IMR-90 (cell line): ENCODE measurements around the gene PEX11G. TPM values are rescaled to one million over a fixed set of nuclear protein-coding genes. Genes with fewer than 3 reads are reported as not detected.

Experiments used
- ATAC-seq: fragments of 200-7000 bp; cut with Tn5 transposase; 2 replicates; pipeline ENCODE4 v1.9.1; 2020; ENCODE audit warnings: low read depth, mild to moderate bottlenecking, moderate library complexity
- BruUV-seq: library from RNA; stranded (reverse); fragments of 400-500 nt; replicated peaks from 2 replicates; lab custom pipeline; 2021; lab: Mats Ljungman, UMichigan
- CTCF ChIA-PET: fragments of 300-600 bp; formaldehyde crosslinking; extraction: SDS; loops from one replicate; lab custom pipeline; 2021; ENCODE audit warnings: antibody characterized with exemption; lab: Yijun Ruan, JAX
- POLR2A ChIA-PET: fragments of 300-600 bp; sonication (Branson Sonifier 250); formaldehyde crosslinking; loops from one replicate; lab custom pipeline; 2022; ENCODE audit warnings: antibody characterized with exemption; ENCODE audit not compliant: unreplicated experiment; lab: Charles Lee
- DNase-seq: peaks from one replicate; pipeline ENCODE4 v3.0.0; 2013
- H2AFZ ChIP-seq: replicated peaks from 2 replicates; pipeline ENCODE3; 2013; ENCODE audit warnings: low read length, mild to moderate bottlenecking; ENCODE audit not compliant: poor library complexity
- H2AK5ac ChIP-seq: 2 replicates; pipeline ENCODE4 v1.6.1; 2013; ENCODE audit warnings: low read depth, low read length, inconsistent platforms
- H2AK9ac ChIP-seq: replicated peaks from 2 replicates; pipeline ENCODE3; 2013; ENCODE audit warnings: mild to moderate bottlenecking, low read depth, low read length, moderate library complexity; ENCODE audit not compliant: poor library complexity
- H2BK120ac ChIP-seq: 2 replicates; pipeline ENCODE4 v1.6.1; 2013; ENCODE audit warnings: low read depth, low read length, inconsistent platforms
- H2BK15ac ChIP-seq: 3 replicates; pipeline ENCODE4 v1.6.1; 2013; ENCODE audit warnings: low read depth, low read length, inconsistent platforms
- H2BK20ac ChIP-seq: 2 replicates; pipeline ENCODE4 v1.6.1; 2013; ENCODE audit warnings: low read depth, mild to moderate bottlenecking, inconsistent platforms, low read length, moderate library complexity
- H2BK5ac ChIP-seq: 2 replicates; pipeline ENCODE4 v1.6.1; 2013; ENCODE audit warnings: mild to moderate bottlenecking, low read depth, low read length, inconsistent platforms; ENCODE audit not compliant: poor library complexity, severe bottlenecking
- H3K14ac ChIP-seq: replicated peaks from 2 replicates; pipeline ENCODE4 v1.6.1; 2013; ENCODE audit warnings: low read depth, low read length, inconsistent platforms
- H3K18ac ChIP-seq: 2 replicates; pipeline ENCODE4 v1.6.1; 2013; ENCODE audit warnings: low read depth, low read length, control low read depth
- H3K23ac ChIP-seq: 2 replicates; pipeline ENCODE4 v1.6.1; 2013; ENCODE audit warnings: low read depth, low read length, inconsistent platforms
- H3K27ac ChIP-seq: 2 replicates; pipeline ENCODE4 v1.5.1; 2013; ENCODE audit warnings: mild to moderate bottlenecking, control low read depth, low read length; ENCODE audit not compliant: insufficient read depth
- H3K27me3 ChIP-seq: 2 replicates; pipeline ENCODE4 v1.6.1; 2013; ENCODE audit warnings: low read length; ENCODE audit not compliant: control insufficient read depth, insufficient read depth
- H3K36me3 ChIP-seq: 2 replicates; pipeline ENCODE4 v1.6.1; 2013; ENCODE audit warnings: low read length, mixed read lengths; ENCODE audit not compliant: control insufficient read depth, insufficient read depth
- H3K4ac ChIP-seq: 2 replicates; pipeline ENCODE4 v1.6.1; 2013; ENCODE audit warnings: low read depth, low read length, inconsistent platforms
- H3K4me1 ChIP-seq: 2 replicates; pipeline ENCODE4 v1.6.1; 2013; ENCODE audit warnings: low read length, mixed read lengths; ENCODE audit not compliant: control insufficient read depth, insufficient read depth
- H3K4me2 ChIP-seq: 2 replicates; pipeline ENCODE4 v1.6.1; 2013; ENCODE audit warnings: low read depth, mild to moderate bottlenecking, control low read depth, low read length, moderate library complexity
- H3K4me3 ChIP-seq: 2 replicates; pipeline ENCODE4 v1.5.1; 2013; ENCODE audit warnings: low read depth, mild to moderate bottlenecking, control low read depth, low read length, moderate library complexity; ENCODE audit not compliant: insufficient read depth
- H3K56ac ChIP-seq: 2 replicates; pipeline ENCODE4 v1.6.1; 2013; ENCODE audit warnings: low read length, inconsistent platforms; ENCODE audit not compliant: insufficient read depth; ENCODE audit errors: extremely low read depth
- H3K79me1 ChIP-seq, 2 experiments: 2 replicates each; pipeline ENCODE4 v1.6.1; 2013; ENCODE audit warnings: low read length in 2 of 2, inconsistent platforms in 1 of 2, low read depth in 1 of 2
- H3K9ac ChIP-seq: 2 replicates; pipeline ENCODE4 v1.6.1; 2013; ENCODE audit warnings: low read depth, low read length, control low read depth
- H3K9me1 ChIP-seq: 2 replicates; pipeline ENCODE4 v1.6.1; 2013; ENCODE audit warnings: low read length, inconsistent platforms; ENCODE audit not compliant: insufficient read depth
- H3K9me3 ChIP-seq: 2 replicates; pipeline ENCODE4 v1.6.1; 2013; ENCODE audit warnings: low read length; ENCODE audit not compliant: control insufficient read depth, insufficient read depth
- H4K20me1 ChIP-seq: 2 replicates; pipeline ENCODE4 v1.6.1; 2013; ENCODE audit warnings: low read length, inconsistent platforms; ENCODE audit not compliant: insufficient read depth
- H4K5ac ChIP-seq: 2 replicates; pipeline ENCODE4 v1.6.1; 2013; ENCODE audit warnings: mild to moderate bottlenecking, low read depth, low read length, control low read depth
- H4K8ac ChIP-seq, 2 experiments: 2 replicates each; pipeline ENCODE4 v1.6.1; 2013; ENCODE audit warnings: low read depth in 2 of 2, low read length in 2 of 2, control low read depth in 1 of 2, inconsistent platforms in 1 of 2
- H4K91ac ChIP-seq: 2 replicates; pipeline ENCODE4 v1.6.1; 2013; ENCODE audit warnings: low read depth, low read length, inconsistent platforms; ENCODE audit not compliant: insufficient read depth
- BHLHE40 ChIP-seq: fragments of 150-350 bp; IDR thresholded peaks from 2 replicates; pipeline ENCODE4 v1.6.1; 2016; ENCODE audit warnings: mild to moderate bottlenecking, low read depth, low read length
- CEBPB ChIP-seq: IDR thresholded peaks from 2 replicates; pipeline ENCODE4 v1.6.1; 2012; ENCODE audit warnings: low read depth, low read length, improper control_type of control experiment
- MXI1 ChIP-seq: IDR thresholded peaks from 2 replicates; pipeline ENCODE4 v1.6.1; 2012; ENCODE audit warnings: low read depth, mild to moderate bottlenecking, low read length, moderate library complexity, borderline replicate concordance
- NFE2L2 ChIP-seq: fragments of 150-350 bp; IDR thresholded peaks from 2 replicates; pipeline ENCODE4 v1.6.1; 2016; ENCODE audit warnings: low read depth, mild to moderate bottlenecking, low read length
- POLR2A ChIP-seq: IDR thresholded peaks from 2 replicates; pipeline ENCODE4 v1.6.1; 2012; ENCODE audit warnings: mild to moderate bottlenecking, low read depth, low read length
- RAD21 ChIP-seq: IDR thresholded peaks from 2 replicates; pipeline ENCODE4 v1.6.1; 2012; ENCODE audit warnings: low read length, improper control_type of control experiment
- RCOR1 ChIP-seq: IDR thresholded peaks from 2 replicates; pipeline ENCODE4 v1.6.1; 2012; ENCODE audit warnings: mild to moderate bottlenecking, low read length, improper control_type of control experiment; ENCODE audit not compliant: insufficient replicate concordance
- RFX5 ChIP-seq: IDR thresholded peaks from 2 replicates; pipeline ENCODE4 v1.8.0; 2012; ENCODE audit warnings: low read depth, mild to moderate bottlenecking, low read length, moderate library complexity
- WGBS, 2 experiments: methylation state at CpG; one replicate each; pipeline versions ENCODE4 v1.1.5 to v1.1.7; 2013; ENCODE audit warnings: missing lambda C conversion rate in 2 of 2; ENCODE audit not compliant: insufficient read length in 1 of 2; ENCODE audit errors: extremely low coverage in 2 of 2; 5-methylcytosine and 5-hydroxymethylcytosine counted together
- dilution Hi-C: fragments of 300-500 bp; cut with HindIII; formaldehyde crosslinking; loops from one replicate; pipeline ENCODE4 v1.14.3; 2018; ENCODE audit warnings: low sequenced_read_pairs; ENCODE audit not compliant: unreplicated experiment
- in situ Hi-C: fragments of 300-500 bp; cut with MboI; formaldehyde crosslinking; loops from 3 replicates; pipeline ENCODE4 v1.14.3; 2019; ENCODE audit warnings: low sequenced_read_pairs, inconsistent platforms, mixed read lengths
- intact Hi-C: fragments of 100-400 bp; cut with micrococcal nuclease; formaldehyde crosslinking; loops from 2 replicates; pipeline ENCODE4 v1.10.0; 2022
- polyA plus RNA-seq, 3 experiments: library from polyadenylated mRNA; depleted of rRNA; stranded (reverse); fragments of >200 nt; gene quantifications; 2 replicates each; pipeline ENCODE4 v1.2.3, GENCODE V29; 2012; ENCODE audit warnings: low replicate concordance in 1 of 3
- total RNA-seq: library from RNA; depleted of rRNA; stranded (reverse); fragments of >200 nt; gene quantifications from 2 replicates; pipeline ENCODE4 v1.2.3, GENCODE V29; 2012
- TF ChIP-seq, protein P1 (sequence below): fragments of 150-350 bp; IDR thresholded peaks from 2 replicates; pipeline ENCODE4 v1.6.1; 2017; ENCODE audit warnings: mild to moderate bottlenecking, antibody characterized with exemption, low read length, low read depth
- TF ChIP-seq, protein P2 (sequence below): conservative IDR thresholded peaks from 2 replicates; pipeline ENCODE4 v1.5.1; 2012; ENCODE audit warnings: mild to moderate bottlenecking, low read depth, low read length, improper control_type of control experiment

The PEX11G gene
- total and polyA plus RNA-seq, 2 of the 4 experiments (the other 2 are of a cell fraction): 0.72 to 1.7 TPM

GRCh38 chr19:7533281-7533885, 44.5 kb upstream of the PEX11G start:
- peaks cover 10% of the 10 kb centered on the region for H3K4me1 ChIP-seq
- peak overlapping the region; percentile 71 for H3K23ac ChIP-seq
- dilution Hi-C loops: no loop called here
- no peak overlapping the region for H2BK20ac ChIP-seq
- H2BK15ac ChIP-seq: no peak overlapping the region; the same call in 2 of the 3 replicates
- peak overlapping the region; percentile 95 for H3K27ac ChIP-seq
- ATAC-seq (no peak), DNase-seq (peak; percentile 28)
- H3K18ac ChIP-seq: peak overlapping the region; percentile 59; the same call in 1 of the 2 replicates
- H3K27me3 ChIP-seq: no peaks in the 10 kb centered on the region
- H3K36me3 ChIP-seq: peaks cover 9% of the 10 kb centered on the region
- H2BK5ac ChIP-seq: peak overlapping the region; percentile 89
- H3K56ac ChIP-seq: peak overlapping the region; percentile 65; the same call in 1 of the 2 replicates
- H2AK9ac ChIP-seq: peak overlapping the region; percentile 95
- in situ Hi-C loops: no loop called here
- peak overlapping the region; percentile 89 to 97 for H4K8ac ChIP-seq
- peak overlapping the region; percentile 72 for H4K91ac ChIP-seq
- H3K9me3 ChIP-seq: no peaks in the 10 kb centered on the region
- no TSS peak for BruUV-seq
- TF ChIP-seq RCOR1 (no peak), RAD21 (no peak), MXI1 (no peak), NFE2L2 (no peak), CEBPB (no peak), RFX5 (no peak), BHLHE40 (no peak), POLR2A (no peak)
- TF ChIP-seq, protein P1, sequence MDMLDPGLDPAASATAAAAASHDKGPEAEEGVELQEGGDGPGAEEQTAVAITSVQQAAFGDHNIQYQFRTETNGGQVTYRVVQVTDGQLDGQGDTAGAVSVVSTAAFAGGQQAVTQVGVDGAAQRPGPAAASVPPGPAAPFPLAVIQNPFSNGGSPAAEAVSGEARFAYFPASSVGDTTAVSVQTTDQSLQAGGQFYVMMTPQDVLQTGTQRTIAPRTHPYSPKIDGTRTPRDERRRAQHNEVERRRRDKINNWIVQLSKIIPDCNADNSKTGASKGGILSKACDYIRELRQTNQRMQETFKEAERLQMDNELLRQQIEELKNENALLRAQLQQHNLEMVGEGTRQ: no peak
- TF ChIP-seq, protein P2, sequence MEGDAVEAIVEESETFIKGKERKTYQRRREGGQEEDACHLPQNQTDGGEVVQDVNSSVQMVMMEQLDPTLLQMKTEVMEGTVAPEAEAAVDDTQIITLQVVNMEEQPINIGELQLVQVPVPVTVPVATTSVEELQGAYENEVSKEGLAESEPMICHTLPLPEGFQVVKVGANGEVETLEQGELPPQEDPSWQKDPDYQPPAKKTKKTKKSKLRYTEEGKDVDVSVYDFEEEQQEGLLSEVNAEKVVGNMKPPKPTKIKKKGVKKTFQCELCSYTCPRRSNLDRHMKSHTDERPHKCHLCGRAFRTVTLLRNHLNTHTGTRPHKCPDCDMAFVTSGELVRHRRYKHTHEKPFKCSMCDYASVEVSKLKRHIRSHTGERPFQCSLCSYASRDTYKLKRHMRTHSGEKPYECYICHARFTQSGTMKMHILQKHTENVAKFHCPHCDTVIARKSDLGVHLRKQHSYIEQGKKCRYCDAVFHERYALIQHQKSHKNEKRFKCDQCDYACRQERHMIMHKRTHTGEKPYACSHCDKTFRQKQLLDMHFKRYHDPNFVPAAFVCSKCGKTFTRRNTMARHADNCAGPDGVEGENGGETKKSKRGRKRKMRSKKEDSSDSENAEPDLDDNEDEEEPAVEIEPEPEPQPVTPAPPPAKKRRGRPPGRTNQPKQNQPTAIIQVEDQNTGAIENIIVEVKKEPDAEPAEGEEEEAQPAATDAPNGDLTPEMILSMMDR: no peak
- peak overlapping the region; percentile 92 for H3K14ac ChIP-seq
- ChIA-PET CTCF (no interaction called here), POLR2A (no interaction called here)
- H2BK120ac ChIP-seq: peak overlapping the region; percentile 17; the same call in 1 of the 2 replicates
- peak overlapping the region; percentile 55 for H3K4me3 ChIP-seq
- H2AFZ ChIP-seq: peak overlapping the region; percentile 87
- peaks cover 8 to 16% of the 10 kb centered on the region in 2 experiments; a peak in 2 of 4 replicates for H3K79me1 ChIP-seq
- intact Hi-C loops: loop anchor here (5.0 kb wide), 1 partner anchor 136 kb away; no protein-coding TSS in a partner anchor
- H3K4ac ChIP-seq: peak overlapping the region; percentile 91
- peaks cover 7% of the 10 kb centered on the region for H3K9me1 ChIP-seq
- 5% methylated on average over 9 of the region's 30 CpGs; no CpG with 5 or more reads in 1 of the 2 experiments for whole genome bisulfite sequencing, 2 experiments
- H4K5ac ChIP-seq: peak overlapping the region; percentile 91
- peak overlapping the region; percentile 94 for H3K9ac ChIP-seq
- no peaks in the 10 kb centered on the region for H4K20me1 ChIP-seq
- peak overlapping the region; percentile 65; the same call in 1 of the 2 replicates for H2AK5ac ChIP-seq
- peak overlapping the region; percentile 78 for H3K4me2 ChIP-seq
